CD4-positive, alpha-beta T cell treated with Interleukin-2 at 100 ng/mL for 4 hours (primary cell): Measurements from ENCODE around the gene HTRA1.

Experiments used
- DNase-seq: peaks from one replicate; pipeline ENCODE4 v3.0.0-alpha.2; 2020; ENCODE audit warnings: low spot score

Gene HTRA1

GRCh38 chr10:122555442-122555841, 94.1 kb downstream of the HTRA1 start:
- DNase-seq = no peak

- DNase-seq = no peak
Observed at GRCh38 chr10:122557516-122557915, 96.2 kb downstream of the HTRA1 start.

DNA sequence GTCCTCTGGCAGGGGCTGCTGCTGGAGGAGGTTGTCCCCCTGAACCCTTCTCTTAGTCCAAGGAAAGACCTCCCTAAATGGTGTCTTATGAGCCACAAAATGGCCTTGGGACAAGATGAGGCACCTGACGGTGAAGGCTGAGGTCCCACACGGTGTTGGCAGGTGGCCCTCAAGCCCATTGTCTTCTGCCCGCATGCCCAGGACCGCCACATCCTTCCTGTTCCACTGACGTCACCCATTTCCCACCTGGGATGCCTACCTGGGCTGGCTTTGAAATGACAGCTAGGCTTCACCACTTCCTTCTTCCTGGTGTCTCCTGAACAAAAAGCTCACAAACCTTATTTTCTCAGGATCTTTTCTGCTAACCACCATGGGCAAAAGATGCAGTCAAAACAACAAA, 97.1 kb downstream of the HTRA1 start:
- DNase-seq = no peak

GRCh38 chr10:122559228-122559627, 97.9 kb downstream of the HTRA1 start:
- no peak for DNase-seq

DNA sequence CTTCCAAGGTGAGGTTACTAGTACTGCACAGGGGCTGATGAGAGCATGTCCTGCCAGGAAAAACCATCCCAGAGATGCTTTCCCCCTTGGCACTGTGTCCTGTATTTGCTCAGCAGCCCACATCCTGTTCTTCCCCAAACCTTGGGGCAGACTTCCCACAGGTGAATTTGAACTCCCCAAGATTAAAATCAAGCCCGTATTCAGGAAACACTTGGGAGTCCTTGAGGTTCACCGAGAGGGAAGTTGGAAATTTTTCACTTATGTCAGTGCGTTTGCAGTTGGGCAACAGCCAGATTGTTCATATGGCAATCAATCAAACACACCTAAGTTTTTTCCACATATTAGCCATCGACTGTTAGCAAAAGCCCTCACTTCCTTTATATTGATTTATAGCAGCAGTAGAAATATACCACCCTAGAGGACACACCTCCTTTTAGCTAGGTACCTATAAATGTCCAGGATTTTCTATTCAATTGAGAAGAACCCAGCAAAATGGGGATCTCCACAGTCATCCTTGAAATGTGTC, 99.0 kb downstream of the HTRA1 start, which contains the start of gene DMBT1:
Gene DMBT1, plus strand, starts transcription at position 476 of the 526 bp plus-strand sequence. Its CDS starts 17 bp downstream, at position 493.
- no peak for DNase-seq

GRCh38 chr10:122561212-122561611, 99.9 kb downstream of the HTRA1 start:
- DNase-seq = no peak

GRCh38 chr10:122561792-122562191, 100.4 kb downstream of the HTRA1 start:
- DNase-seq = no peak
